ENCODE measurements around the gene MESP1. TPM values are rescaled to one million over a fixed set of nuclear protein-coding genes. Genes with fewer than 3 reads are reported as not detected.

Gene MESP1
- total RNA-seq, 1 experiment from 2014 or later = 32.9 TPM

GRCh38 chr15:89760303-89761008 lies 9.4 kb upstream of the MESP1 start:
- POLR2A ChIA-PET (ENCODE audit: unreplicated experiment) = interaction anchor here (0.6 to 0.7 kb wide), 2 partner anchors 115 to 117 kb away, joined by 3 to 11 read pairs; no protein-coding TSS in a partner anchor
- no peak for TF ChIP-seq EZH2phosphoT487 (IDR thresholded peaks at IDR 0.05; ENCODE audit: borderline replicate concordance, low read length)
- TF ChIP-seq CTCF (conservative IDR thresholded peaks at IDR 0.05; ENCODE audit: low read depth, low read length) = peak; percentile 94
- no TSS peak for BruUV-seq (replicated peaks)

GRCh38 chr15:89759835-89760234 lies 8.8 kb upstream of the MESP1 start:
- no peaks in the 10 kb centered on the region for H4K20me1 ChIP-seq (ENCODE audit: low read length)
- no peaks in the 10 kb centered on the region for H3K36me3 ChIP-seq (ENCODE audit: low read depth, low read length)
- BruUV-seq (replicated peaks) = no TSS peak
- H3K9ac ChIP-seq (ENCODE audit: low read length) = no peak overlapping the region
- H3K27me3 ChIP-seq (ENCODE audit: low read length) = no peaks in the 10 kb centered on the region
- H2AFZ ChIP-seq (ENCODE audit: low read length) = no peak overlapping the region
- POLR2A ChIA-PET (ENCODE audit: unreplicated experiment) = no interaction called here
- no peak for ATAC-seq
- CTCF ChIA-PET = interaction anchor here (1.6 to 2.3 kb wide), 2 partner anchors 8 to 115 kb away, joined by 5 to 34 read pairs; no protein-coding TSS in a partner anchor
- no peak for DNase-seq
- H3K9me2 ChIP-seq (replicated peaks; ENCODE audit: low read length) = no peaks in the 10 kb centered on the region
- H3K79me2 ChIP-seq (ENCODE audit: low read length) = no peaks in the 10 kb centered on the region
- intact Hi-C loops (cut with micrococcal nuclease) = loop anchor here (1.0 kb wide), 1 partner anchor 115 kb away; no protein-coding TSS in a partner anchor
- no peak for TF ChIP-seq CTCF (conservative IDR thresholded peaks at IDR 0.05; ENCODE audit: low read depth, low read length)
- no peak for TF ChIP-seq EZH2phosphoT487 (IDR thresholded peaks at IDR 0.05; ENCODE audit: borderline replicate concordance, low read length)
- TF ChIP-seq EZH2 (IDR thresholded peaks at IDR 0.05; ENCODE audit: low read length, unreplicated experiment) = no peak
- H3F3A ChIP-seq (ENCODE audit: low read length, unreplicated experiment) = no peaks in the 10 kb centered on the region
- H3K4me2 ChIP-seq (ENCODE audit: low read length) = no peak overlapping the region
- peak overlapping the region; percentile 98 for H3K27ac ChIP-seq (ENCODE audit: low read length)
- H3K4me3 ChIP-seq (ENCODE audit: low read length) = no peak overlapping the region
- peaks cover 42% of the 10 kb centered on the region for H3K4me1 ChIP-seq (ENCODE audit: insufficient read depth, low read length)
- H3K9me3 ChIP-seq (ENCODE audit: low read length) = no peaks in the 10 kb centered on the region

More at GRCh38 chr15:89760303-89761008, 9.4 kb upstream of the MESP1 start:
- H3K4me1 ChIP-seq (ENCODE audit: insufficient read depth, low read length) = peaks cover 35% of the 10 kb centered on the region
- H2AFZ ChIP-seq (ENCODE audit: low read length) = peak overlapping the region; percentile 55
- no peaks in the 10 kb centered on the region for H3K36me3 ChIP-seq (ENCODE audit: low read depth, low read length)
- H3K9me3 ChIP-seq (ENCODE audit: low read length) = no peaks in the 10 kb centered on the region
- peak overlapping the region; percentile 14 for H3K4me2 ChIP-seq (ENCODE audit: low read length)
- H3K9me2 ChIP-seq (replicated peaks; ENCODE audit: low read length) = no peaks in the 10 kb centered on the region
- peak overlapping the region; percentile 86 for H3K9ac ChIP-seq (ENCODE audit: low read length)
- DNase-seq = peak; percentile 93
- peak overlapping the region; percentile 98 for H3K27ac ChIP-seq (ENCODE audit: low read length)
- CTCF ChIA-PET = interaction anchor here (0.6 to 2.3 kb wide), 11 partner anchors 9 to 128 kb away, joined by 3 to 34 read pairs (median 6); no protein-coding TSS in a partner anchor
- H3F3A ChIP-seq (ENCODE audit: low read length, unreplicated experiment) = no peaks in the 10 kb centered on the region
- no peaks in the 10 kb centered on the region for H3K27me3 ChIP-seq (ENCODE audit: low read length)
- no peaks in the 10 kb centered on the region for H3K79me2 ChIP-seq (ENCODE audit: low read length)
- H4K20me1 ChIP-seq (ENCODE audit: low read length) = no peaks in the 10 kb centered on the region
- intact Hi-C loops (cut with micrococcal nuclease) = loop anchor here (1.0 kb wide), 2 partner anchors 115 to 128 kb away; no protein-coding TSS in a partner anchor
- peak; percentile 74 for ATAC-seq
- no peak overlapping the region for H3K4me3 ChIP-seq (ENCODE audit: low read length)

- no peaks in the 10 kb centered on the region for H3K9me2 ChIP-seq (replicated peaks; ENCODE audit: low read length)
- ChIA-PET CTCF (no interaction called here), POLR2A (ENCODE audit: unreplicated experiment) (no interaction called here)
- H3K27ac ChIP-seq (ENCODE audit: low read length) = no peak overlapping the region
- H3K4me1 ChIP-seq (ENCODE audit: insufficient read depth, low read length) = peaks cover 47% of the 10 kb centered on the region
- H3K4me2 ChIP-seq (ENCODE audit: low read length) = no peak overlapping the region
- intact Hi-C loops (cut with micrococcal nuclease) = no loop called here
- no peak for DNase-seq
- no peak overlapping the region for H2AFZ ChIP-seq (ENCODE audit: low read length)
- no peak overlapping the region for H3K4me3 ChIP-seq (ENCODE audit: low read length)
- no peak for TF ChIP-seq CTCF (conservative IDR thresholded peaks at IDR 0.05; ENCODE audit: low read depth, low read length)
- no peak for TF ChIP-seq EZH2 (IDR thresholded peaks at IDR 0.05; ENCODE audit: low read length, unreplicated experiment)
- no peak for TF ChIP-seq EZH2phosphoT487 (IDR thresholded peaks at IDR 0.05; ENCODE audit: borderline replicate concordance, low read length)
- H3K9me3 ChIP-seq (ENCODE audit: low read length) = no peaks in the 10 kb centered on the region
- no peaks in the 10 kb centered on the region for H3K36me3 ChIP-seq (ENCODE audit: low read depth, low read length)
- no TSS peak for BruUV-seq (replicated peaks)
- no peaks in the 10 kb centered on the region for H4K20me1 ChIP-seq (ENCODE audit: low read length)
- no peak overlapping the region for H3K9ac ChIP-seq (ENCODE audit: low read length)
- H3F3A ChIP-seq (ENCODE audit: low read length, unreplicated experiment) = no peaks in the 10 kb centered on the region
- no peaks in the 10 kb centered on the region for H3K27me3 ChIP-seq (ENCODE audit: low read length)
- ATAC-seq = no peak
- no peaks in the 10 kb centered on the region for H3K79me2 ChIP-seq (ENCODE audit: low read length)
These were observed 7.9 kb upstream of the MESP1 start for GRCh38 chr15:89758981-89759380.

All from PC-3 (cell line).